ENCODE data around the gene TMEM248.

Gene TMEM248

DNA sequence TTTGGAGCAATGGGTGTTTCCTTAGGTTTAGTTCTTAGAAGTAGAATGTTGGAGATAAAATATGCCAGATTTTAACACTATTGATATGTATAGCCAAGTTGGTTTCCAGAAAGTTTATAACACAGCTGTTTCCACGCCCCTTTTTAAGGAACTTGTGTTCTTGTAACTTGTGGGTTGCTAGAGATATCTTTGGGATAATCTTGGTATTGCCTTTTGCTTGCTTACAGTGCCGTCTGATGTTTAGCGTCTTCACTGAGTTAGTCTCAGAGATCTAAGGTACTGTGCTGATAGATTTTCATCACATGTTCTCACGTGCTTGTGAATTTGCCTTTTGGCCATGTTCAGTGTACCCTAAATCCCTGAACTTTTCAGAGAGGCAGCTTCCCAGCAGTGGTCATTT, 12.4 kb downstream of the TMEM248 start:
- H3K4me3 ChIP-seq (ENCODE audit: low read depth, low read length), result no peak overlapping the region
- TF ChIP-seq, protein P1, sequence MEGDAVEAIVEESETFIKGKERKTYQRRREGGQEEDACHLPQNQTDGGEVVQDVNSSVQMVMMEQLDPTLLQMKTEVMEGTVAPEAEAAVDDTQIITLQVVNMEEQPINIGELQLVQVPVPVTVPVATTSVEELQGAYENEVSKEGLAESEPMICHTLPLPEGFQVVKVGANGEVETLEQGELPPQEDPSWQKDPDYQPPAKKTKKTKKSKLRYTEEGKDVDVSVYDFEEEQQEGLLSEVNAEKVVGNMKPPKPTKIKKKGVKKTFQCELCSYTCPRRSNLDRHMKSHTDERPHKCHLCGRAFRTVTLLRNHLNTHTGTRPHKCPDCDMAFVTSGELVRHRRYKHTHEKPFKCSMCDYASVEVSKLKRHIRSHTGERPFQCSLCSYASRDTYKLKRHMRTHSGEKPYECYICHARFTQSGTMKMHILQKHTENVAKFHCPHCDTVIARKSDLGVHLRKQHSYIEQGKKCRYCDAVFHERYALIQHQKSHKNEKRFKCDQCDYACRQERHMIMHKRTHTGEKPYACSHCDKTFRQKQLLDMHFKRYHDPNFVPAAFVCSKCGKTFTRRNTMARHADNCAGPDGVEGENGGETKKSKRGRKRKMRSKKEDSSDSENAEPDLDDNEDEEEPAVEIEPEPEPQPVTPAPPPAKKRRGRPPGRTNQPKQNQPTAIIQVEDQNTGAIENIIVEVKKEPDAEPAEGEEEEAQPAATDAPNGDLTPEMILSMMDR (IDR thresholded peaks at IDR 0.05; ENCODE audit: borderline replicate concordance, insufficient read depth, low read depth, low read length), result no peak

DNA sequence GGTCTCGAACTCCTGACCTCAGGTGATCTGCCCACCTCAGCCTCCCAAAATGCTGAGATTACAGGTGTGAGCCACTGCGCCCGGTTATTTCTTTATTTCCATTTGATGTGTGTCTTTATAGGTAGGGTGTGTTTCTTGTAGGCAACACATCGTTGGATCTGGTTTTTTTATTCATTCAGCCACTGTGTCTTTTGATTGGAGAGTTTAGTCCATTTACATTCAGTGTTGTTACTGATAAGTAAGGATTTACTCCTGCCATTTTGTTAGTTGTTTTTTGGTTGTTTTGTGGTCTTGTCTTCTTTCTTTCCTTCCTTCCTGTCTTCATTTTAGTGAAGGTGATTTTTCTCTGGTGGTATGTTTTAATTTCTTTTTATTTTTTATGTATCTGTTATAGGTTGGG, 16.9 kb downstream of the TMEM248 start:
- TF ChIP-seq, protein P1 (IDR thresholded peaks at IDR 0.05; ENCODE audit: borderline replicate concordance, insufficient read depth, low read depth, low read length), result no peak
- H3K4me3 ChIP-seq (ENCODE audit: low read depth, low read length), result no peak overlapping the region

DNA sequence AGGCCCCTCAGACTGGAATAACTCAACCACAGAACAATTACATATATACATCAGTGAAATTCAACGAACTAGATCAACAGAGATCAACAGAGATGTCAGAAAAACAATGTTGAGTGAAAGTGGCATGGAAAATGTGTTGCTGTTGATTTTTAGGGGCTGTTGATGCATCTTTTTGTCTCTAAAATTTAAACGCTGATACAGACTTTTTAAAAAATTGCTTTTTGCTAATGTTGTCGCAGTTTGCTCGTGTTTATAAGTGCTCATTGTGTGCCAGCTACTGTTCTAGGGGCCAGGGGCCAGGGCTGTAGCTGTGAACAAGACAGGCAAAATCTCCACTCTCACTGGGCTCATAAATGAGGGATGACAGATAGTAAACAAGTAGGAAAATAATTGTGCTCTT, 18.3 kb downstream of the TMEM248 start:
- TF ChIP-seq, protein P1 (IDR thresholded peaks at IDR 0.05; ENCODE audit: borderline replicate concordance, insufficient read depth, low read depth, low read length), result no peak

DNA sequence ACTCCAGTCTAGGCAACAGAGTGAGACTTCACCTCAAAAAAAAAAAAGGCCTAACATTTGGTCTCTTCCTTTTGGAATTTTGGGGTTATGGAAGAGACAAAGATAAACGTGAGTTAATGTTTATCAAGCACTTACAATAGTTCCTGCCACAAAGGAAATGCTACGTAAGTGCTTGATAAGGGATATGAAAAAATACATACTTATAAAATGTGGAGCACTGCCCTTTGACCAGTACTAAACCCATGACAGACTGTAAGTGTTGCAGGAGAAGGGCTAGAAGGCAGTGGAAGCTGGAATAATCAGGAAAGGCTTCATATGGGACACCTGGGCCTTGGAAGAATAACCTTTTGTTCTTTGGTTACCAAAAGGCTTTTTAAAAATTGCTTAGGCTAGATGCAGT, 25.5 kb downstream of the TMEM248 start:
- TF ChIP-seq, protein P1 (IDR thresholded peaks at IDR 0.05; ENCODE audit: borderline replicate concordance, insufficient read depth, low read depth, low read length), result no peak
- no peak overlapping the region for H3K4me3 ChIP-seq (ENCODE audit: low read depth, low read length)

More for the DNA sequence above, 18.3 kb downstream of the TMEM248 start:
- H3K4me3 ChIP-seq (ENCODE audit: low read depth, low read length), result no peak overlapping the region

DNA sequence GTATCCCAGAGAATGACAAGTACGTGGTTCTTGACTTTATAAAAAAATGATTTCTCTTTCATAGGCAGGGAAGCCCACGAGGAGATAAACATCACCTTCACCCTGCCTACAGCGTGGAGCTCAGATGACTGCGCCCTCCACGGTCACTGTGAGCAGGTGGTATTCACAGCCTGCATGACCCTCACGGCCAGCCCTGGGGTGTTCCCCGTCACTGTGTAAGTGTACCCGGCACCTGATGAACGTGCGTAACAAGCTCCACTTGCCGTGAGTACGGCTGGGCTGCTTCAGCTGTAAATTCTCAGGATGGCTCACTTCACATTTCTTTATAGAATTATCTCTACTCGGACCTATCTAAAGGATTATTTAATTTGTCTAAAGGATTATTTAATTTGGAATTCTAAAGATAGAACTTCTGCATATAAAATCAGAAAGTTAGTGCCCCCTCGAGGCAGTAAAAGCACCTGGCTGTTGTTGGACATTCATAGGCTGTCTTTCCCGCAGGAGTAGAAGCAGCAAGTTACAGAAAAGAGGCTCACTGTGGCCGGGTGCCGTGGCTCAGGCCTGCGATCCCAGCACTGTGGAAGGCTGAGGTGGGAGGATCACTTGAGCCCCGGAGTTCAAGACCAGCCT, 27.6 kb downstream of the TMEM248 start:
- H3K4me3 ChIP-seq (ENCODE audit: low read depth, low read length), result no peak overlapping the region
- TF ChIP-seq, protein P1 (IDR thresholded peaks at IDR 0.05; ENCODE audit: borderline replicate concordance, insufficient read depth, low read depth, low read length), result no peak

DNA sequence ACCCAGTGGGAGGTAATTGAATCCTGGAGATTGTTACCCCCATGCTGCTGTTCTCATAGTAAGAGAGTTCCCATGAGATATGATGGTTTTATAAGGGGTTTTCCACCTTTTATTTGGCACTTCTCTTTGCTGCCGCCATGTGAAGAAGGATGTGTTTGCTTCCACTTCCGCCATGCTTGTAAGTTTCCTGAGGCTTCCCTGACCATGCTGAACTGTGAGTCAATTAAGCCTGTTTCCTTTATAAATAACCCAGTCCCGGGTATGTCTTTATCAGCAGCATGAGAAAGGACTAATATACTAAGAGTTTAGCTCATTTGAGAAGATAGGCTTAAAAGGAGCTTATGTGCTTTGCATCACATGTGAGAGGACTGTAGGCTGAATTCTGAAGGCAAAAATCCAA, 29.3 kb downstream of the TMEM248 start:
- TF ChIP-seq, protein P1 (IDR thresholded peaks at IDR 0.05; ENCODE audit: borderline replicate concordance, insufficient read depth, low read depth, low read length), result no peak
- no peak overlapping the region for H3K4me3 ChIP-seq (ENCODE audit: low read depth, low read length)

DNA sequence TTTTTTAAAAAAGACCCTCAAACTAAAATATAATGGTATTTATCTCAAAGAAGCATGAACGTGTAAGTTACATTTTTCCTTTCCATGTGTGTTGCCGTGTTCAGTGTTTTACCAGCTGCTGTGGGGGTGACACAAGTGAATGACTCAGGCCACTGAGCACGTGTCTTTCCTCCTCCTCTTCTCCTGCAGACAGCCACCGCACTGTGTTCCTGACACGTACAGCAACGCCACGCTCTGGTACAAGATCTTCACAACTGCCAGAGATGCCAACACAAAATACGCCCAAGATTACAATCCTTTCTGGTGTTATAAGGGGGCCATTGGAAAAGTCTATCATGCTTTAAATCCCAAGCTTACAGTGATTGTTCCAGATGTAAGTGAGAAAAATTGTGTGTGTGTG, 29.7 kb downstream of the TMEM248 start:
- TF ChIP-seq, protein P1 (IDR thresholded peaks at IDR 0.05; ENCODE audit: borderline replicate concordance, insufficient read depth, low read depth, low read length), result no peak
- no peak overlapping the region for H3K4me3 ChIP-seq (ENCODE audit: low read depth, low read length)

All from GM12875 (cell line).